T47D (cell line): ENCODE results near the gene MKX.

Source experiments
- DNase-seq, 2 experiments: peaks; one replicate each; pipeline versions ENCODE4 v3.0.0 to v3.0.0-alpha.2; 2011 to 2012; ENCODE audit warnings: low read depth in 1 of 2, low spot score in 1 of 2
- JUND ChIP-seq: IDR thresholded peaks from 2 replicates; pipeline ENCODE4 v1.6.1; 2012; ENCODE audit warnings: low read depth
- in situ Hi-C: cut with HindIII; loops from 2 replicates; pipeline ENCODE4 v1.10.0; 2016; ENCODE audit warnings: low sequenced_read_pairs, low pct_unique_long_range_greater_than_20kb

MKX gene

DNA sequence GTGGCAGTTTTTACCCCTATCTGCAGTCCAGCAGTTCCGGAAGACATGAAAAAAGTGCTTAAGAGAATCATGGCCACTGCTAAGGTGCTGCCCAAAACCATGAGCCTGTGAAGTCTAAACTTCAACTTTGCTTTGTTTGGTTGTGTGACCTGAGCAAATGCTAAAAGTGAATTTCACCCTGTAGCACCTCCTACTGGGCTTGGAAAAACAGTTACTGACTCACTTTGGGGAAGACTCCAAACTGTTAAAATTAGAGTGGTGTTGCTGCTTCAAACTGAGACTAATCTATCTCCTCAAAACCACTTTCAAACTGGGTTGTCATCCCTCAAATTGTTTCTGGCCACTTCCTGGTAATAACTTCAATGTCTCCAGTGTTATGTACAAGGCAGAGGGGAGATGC, 21.3 kb downstream of the MKX start:
- no peak for TF ChIP-seq JUND
- peak in 1 of 2 experiments; percentile 50 for DNase-seq
- in situ Hi-C loops: no loop called here

DNA sequence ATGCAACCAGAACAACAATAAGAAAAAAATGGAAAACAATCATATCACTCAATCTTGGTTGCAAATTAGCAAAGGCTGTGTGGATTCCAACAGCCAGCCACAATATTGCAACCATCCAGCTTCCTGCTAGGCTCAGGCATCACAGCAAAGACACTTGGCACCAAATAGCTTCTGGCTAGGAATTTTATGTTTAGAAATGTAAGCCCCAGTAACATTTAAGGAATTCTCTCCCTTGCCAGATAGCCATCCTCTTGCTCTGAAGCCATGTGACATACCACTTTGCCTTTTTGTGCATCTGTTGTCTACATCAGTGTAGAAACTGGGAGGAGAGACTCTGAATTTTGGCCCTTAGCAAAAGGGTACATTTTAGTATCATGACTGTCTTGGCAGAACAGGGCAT, 22.2 kb downstream of the MKX start:
- DNase-seq: peak in 1 of 2 experiments; percentile 54
- no peak for TF ChIP-seq JUND
- in situ Hi-C loops: no loop called here

DNA sequence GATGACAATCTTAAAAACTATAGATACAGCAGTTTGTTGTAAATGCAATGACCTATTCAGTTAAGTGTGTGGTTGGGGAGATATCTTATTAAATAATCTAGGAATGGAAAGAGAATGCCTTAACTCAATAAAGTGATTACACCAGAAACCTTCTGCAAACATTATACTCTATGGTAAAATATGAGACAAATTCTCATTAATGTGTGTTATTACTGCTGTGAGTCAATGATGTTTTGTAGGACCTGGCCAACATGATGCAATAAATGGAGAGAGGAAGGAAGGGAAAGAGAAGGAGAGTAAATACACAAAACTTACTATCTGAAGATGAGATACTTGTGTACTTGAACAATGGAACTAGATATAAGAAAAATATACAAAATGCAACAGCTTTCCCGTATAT, 25.1 kb downstream of the MKX start:
- no peak for TF ChIP-seq JUND
- in situ Hi-C loops: no loop called here
- peak in 1 of 2 experiments; percentile 7 for DNase-seq

DNA sequence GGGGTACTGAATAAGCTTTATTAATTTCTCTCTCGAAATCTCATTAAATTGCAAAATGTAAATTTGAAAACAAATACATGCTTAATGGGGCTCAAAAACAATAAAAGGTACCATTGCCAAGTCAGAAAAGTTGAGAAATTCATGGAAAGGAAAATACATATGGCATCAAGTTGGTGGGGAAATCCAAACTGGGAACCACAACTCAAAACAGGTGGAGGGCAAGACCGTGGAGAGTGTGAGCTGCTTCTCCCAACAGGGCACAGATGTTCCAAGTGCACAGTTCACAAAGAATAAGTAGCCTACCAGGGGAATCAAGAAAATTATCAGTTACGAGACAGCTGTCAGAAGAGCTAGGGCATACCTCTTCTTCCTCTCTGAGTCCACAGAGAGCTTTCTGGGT, 26.6 kb downstream of the MKX start:
- in situ Hi-C loops: no loop called here
- no peak for TF ChIP-seq JUND
- DNase-seq: no peak

DNA sequence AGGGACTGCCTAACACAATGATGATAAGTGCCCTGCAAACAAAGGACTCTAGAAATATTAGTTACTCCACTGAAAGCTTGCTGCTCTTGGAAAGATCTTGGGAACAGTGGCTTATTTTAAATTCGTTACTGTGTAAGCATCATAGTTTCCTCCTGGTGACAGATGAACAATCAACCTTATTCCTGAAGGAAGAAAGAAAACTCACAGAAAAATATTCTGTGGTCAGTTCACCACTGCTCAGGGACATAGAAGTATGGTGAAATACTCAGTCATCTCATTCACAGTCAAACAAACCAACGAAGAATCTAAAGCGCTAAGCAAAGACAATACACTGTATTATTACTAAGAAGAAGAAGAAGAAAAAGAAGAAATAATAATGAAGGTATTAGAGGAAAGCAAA, 27.8 kb downstream of the MKX start:
- in situ Hi-C loops: no loop called here
- TF ChIP-seq JUND: no peak
- DNase-seq: no peak

DNA sequence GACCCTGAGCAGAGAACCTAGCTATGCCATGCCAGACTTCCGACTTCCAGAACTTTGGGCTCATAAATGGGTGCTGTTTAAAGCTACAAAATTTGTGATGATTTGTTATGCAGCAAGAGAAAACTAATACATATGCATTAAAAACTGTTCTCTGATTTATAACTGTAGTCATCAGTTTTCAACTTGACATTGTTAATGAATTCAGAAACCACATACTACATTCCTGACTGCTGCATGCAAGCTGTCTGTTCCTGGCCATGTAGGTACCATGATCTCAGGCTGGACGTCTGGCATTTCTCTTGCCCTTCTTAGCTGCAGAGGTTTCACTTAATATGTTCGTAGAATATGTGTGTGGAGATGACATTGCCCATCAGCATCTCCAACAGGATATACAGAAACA, 28.4 kb downstream of the MKX start:
- in situ Hi-C loops: no loop called here
- TF ChIP-seq JUND: no peak
- DNase-seq: no peak

DNA sequence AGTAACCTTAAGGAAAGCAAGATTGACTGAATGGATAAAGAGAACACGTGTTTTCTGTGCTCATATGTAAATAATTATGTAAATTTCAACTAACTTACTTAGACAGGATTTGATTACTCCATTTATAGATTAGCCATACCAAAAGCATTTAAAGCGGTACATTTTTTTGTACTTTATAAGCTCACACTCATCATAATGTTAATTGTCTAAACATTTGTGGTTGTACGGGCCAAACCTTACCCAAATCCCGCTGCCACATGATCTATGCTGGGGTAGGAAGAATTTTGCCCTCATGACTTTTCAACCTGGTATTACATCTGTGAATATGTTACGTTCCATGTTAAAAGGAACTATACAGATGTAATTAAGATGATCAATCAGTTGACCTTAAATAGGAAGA, 29.1 kb downstream of the MKX start:
- TF ChIP-seq JUND: no peak
- in situ Hi-C loops: no loop called here
- DNase-seq: no peak

DNA sequence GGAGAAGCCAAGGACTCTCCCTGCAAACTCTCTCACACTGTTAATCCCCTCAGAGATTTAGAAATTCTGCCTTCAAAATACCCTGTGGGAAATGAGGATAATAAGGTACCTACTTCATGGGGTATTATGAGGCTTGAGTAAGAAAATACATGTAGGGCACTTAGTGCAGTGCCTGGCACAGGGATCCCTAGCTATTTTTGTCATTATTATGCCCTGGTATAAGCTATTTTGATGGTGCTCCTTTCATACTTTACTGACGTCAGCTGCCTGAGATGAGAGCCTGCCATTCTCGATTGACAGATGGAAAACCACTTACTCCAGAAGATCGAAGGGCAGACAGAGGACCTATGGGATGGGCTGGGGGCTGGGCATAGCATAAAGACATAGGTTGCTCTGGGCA, 30.1 kb downstream of the MKX start:
- no peak for DNase-seq
- no peak for TF ChIP-seq JUND
- in situ Hi-C loops: no loop called here

DNA sequence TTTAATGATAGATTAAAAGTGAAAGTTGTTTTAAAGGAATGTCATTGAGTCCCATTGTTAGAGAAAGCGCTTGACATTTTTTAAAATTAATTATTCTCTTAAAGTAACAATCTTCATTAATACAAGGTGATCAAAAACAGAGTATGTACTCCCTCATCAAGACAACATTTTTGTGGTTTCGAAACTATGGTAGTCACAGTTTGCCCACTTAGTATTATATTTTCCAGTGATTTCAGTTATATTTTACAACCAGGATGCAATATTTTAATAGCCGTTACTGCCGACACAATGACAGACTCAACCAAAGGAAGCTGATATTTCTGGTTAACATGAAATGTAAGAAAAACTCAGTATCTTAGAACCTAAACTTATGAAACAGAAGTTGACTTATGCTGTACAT, 31.3 kb downstream of the MKX start:
- in situ Hi-C loops: no loop called here
- DNase-seq: no peak
- TF ChIP-seq JUND: no peak

DNA sequence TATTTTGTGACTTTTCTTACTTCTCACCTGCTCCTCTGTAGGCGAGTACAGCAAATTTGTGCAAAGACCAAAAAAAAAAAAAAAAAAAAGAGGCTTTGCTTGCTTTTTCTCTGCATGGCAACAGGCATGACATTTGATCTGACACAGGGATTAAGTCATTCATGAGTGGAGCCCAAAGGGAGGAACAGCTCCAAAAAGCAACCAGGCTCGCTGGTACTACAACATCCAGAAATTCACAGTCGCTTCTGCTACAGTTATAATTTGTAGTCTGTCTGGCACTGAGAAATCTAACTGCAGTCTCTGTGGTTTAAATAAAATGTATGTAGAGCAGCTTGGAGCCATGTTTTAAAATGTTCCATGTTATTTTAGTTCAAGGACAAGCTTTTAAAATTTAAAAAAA, 31.7 kb downstream of the MKX start:
- in situ Hi-C loops: no loop called here
- DNase-seq: no peak
- TF ChIP-seq JUND: no peak

DNA sequence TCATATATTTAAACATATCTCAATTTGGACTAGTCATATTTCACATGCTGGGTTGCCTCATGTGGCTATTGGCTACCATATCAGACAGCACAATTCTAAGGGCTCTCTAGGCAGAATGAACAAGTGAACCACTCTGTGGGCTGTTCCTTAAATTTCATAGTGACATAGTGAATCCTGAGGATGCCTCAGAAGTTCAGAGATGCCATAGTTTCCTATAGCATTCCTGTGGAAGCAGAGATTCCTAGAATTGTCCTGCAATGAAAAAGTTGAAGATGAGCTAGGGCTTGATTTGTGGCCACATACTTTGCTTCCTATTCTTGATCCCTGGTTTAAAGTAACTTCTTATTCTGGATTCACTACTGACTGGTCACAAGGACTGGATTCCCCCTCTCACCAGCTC, 35.6 kb downstream of the MKX start:
- TF ChIP-seq JUND: no peak
- no peak for DNase-seq
- in situ Hi-C loops: no loop called here

DNA sequence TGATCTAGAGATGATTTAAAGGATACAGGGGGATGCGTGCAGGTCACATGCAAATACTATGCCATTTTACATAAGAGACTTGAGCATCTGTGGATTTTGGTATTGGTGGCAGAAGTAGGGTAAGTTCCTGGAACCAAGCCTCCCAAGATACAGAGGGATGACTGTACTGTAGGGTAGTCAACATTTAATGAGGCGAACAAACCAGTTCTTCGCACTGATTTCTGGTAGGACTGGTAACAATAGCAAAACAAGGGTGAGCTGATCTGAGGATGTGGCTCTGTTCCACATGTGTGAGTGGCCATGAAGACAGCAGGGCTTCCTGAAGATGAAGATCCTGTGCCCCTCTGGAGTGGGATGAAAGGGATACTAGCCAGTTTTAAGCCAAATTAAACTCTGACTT, 36.3 kb downstream of the MKX start:
- no peak for TF ChIP-seq JUND
- in situ Hi-C loops: no loop called here
- peak in 1 of 2 experiments; percentile 47 for DNase-seq

DNA sequence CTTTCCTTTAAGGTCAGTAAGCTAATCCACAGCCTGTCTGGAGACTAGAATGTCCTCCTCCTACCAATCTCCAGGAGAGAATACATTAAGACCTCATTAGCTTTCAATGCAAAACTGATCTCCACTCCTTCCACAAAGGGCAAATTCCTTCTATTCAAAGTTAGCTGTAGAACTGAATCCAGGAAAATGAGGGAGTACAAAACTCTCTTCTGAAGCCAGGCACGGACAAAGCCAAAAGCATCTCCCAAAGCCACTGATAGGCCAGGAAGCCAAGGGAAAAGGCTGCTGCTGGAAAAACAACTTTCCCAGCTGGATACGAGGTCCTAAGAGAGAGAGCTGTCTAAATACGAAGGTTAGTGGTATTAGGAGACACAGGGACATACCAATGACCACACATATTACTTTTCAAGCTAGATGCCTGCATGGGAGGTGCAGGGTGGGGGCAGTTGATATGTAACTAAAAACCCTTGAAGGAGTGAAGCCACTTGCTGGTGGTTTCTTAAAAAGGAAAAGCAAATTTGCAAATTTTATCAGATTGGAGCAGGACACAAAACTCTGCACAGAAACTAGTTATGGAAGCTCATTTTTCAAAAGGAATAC, 43.6 kb downstream of the MKX start:
- in situ Hi-C loops: no loop called here
- no peak for TF ChIP-seq JUND

DNA sequence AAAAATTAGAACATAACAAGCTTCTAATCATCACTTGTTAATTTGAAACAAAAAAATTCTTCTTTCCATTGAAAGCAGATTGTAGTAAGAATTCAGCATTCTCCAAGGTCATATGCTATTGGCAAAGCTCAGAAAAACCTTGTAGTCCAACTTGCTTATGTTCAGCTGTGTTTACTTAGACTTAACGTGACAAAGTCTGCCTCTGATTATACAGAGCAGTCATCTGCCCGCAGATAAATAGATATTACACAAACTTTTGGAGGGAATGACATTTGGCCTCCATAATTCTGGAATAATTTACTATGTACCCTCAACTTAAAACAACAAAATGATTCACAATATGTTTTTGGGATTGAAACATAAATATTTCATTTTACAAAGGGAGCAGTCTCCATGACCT, 45.8 kb downstream of the MKX start:
- no peak for DNase-seq
- peak; percentile 23; the same call in 1 of the 2 replicates for TF ChIP-seq JUND
- in situ Hi-C loops: no loop called here

More for the DNA sequence above, 43.6 kb downstream of the MKX start:
- DNase-seq: no peak
